Head of caudate nucleus (tissue), 42 donors: ENCODE data around the gene PLA1A.

Experiments used
- DNase-seq, 42 donors: peaks; one replicate each; pipeline versions ENCODE4 v3.0.0 to v3.0.0-alpha.2; 2020 to 2021; ENCODE audit warnings: mixed read lengths in 7 of 42
- intact Hi-C: fragments of 100-400 bp; cut with DNase I; formaldehyde crosslinking; loops from one replicate; pipeline ENCODE4 v1.15.0; 2022

Gene PLA1A

DNA sequence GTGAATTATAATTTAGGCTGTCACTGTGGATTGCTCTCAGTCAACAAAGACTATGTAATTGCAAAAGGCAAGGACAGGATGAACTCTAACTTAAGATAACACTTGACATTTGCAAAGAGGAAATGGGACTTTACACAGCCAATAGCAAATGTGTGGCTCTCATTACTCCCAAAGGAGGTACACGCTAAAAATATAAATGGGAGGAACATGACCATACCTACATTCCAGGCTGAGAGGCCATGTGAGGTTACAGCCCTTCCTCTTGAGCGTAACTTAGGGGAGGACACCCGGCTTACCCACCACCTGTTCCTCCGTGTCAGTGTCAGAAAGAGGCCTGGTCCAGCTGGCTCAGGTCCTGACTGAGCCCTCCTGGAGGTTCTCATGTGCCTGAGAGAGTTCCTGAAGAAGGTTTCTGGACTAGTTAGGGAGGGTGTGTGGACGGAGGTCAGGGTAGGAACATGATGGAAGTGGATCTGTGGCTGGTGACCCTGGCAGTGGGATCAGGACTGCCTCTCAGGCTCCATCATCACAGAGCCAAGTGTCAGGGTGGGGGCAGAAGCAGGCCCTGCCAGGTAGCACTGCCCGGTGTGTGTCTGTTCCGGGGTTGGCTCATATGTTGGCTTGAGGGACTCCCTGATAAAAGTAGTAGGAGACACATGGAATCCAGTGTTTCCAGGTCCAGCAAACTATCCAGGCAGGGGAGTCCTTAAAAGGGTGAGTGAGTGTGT lies 54.8 kb downstream of the PLA1A start:
- DNase-seq = no peak
- intact Hi-C loops = no loop called here

DNA sequence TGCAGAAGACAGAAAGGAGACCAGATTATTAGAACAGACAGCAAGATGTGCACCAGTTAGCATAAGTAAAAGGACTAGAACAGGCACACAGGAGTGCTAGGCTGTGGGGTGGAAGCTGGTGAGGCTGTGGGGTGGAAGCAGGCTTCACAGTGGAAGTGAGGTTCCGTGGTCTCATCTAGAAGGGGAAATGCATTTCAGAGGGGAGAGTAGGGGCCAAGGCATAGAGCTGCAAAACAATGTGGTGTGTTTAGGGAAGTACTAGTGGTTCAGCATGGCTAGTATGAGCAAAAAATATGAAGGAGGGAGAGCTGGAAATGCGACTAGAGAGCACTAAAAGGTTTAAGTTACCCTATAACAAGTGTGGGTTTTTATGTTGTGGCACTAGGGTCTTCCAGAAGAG lies 56.2 kb downstream of the PLA1A start:
- no peak for DNase-seq
- intact Hi-C loops = no loop called here

DNA sequence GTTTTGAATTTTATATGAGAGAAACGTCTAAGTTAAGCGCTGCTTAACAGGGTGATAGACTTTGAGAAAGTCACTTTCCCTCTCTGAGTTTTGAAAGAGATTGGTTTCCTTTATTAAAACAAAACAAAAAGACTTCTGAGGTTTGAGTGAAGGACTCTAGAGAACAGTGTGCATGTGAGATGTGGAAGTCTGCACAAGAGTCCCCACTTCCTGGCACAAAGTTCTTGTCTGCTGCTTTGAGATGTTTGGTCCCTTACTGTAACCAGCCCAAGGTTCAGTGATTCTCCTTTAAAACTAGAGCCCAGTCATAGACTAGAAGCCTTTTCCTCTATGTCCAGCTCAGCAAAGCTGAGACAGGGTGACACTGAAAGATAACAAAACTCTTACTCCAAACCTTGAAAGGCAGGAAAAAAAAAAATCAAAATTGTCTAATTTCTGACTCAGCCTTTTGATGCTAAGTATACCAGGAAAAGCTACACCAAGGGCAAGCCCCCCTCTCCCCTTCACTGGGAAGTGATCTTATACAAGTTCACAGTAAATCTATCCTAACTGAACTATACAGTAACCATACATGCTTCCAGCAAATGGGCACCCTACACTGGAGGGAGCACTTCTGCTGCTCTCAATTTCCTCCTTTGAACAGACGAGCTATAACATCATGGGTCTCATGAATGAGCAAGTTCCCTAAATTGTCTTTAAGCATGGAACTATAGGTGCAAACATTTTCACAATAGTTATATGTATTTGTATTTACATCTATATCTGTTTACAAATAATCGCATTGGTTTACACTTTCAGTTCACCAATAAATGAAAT lies 60.4 kb downstream of the PLA1A start:
- intact Hi-C loops = no loop called here
- DNase-seq = no peak

DNA sequence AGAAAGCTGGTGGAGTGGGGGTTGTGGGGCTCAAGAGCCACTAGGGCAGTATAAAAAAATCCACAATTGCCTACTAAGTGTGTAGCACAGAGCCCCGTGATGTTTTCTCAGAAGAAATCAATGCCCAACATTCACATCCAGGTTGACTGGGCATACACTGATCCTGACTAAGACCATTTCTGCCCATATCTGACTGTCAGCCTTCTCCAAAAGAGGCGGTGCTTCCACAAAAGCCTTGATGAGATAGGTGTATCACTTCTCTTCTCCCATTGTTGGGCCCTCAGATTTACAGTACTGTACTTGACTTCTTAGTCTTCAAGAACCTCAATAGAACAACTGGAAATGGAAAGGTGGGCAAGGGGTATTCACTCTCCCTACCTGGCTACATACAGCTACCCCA lies 61.3 kb downstream of the PLA1A start:
- intact Hi-C loops = no loop called here
- no peak for DNase-seq

DNA sequence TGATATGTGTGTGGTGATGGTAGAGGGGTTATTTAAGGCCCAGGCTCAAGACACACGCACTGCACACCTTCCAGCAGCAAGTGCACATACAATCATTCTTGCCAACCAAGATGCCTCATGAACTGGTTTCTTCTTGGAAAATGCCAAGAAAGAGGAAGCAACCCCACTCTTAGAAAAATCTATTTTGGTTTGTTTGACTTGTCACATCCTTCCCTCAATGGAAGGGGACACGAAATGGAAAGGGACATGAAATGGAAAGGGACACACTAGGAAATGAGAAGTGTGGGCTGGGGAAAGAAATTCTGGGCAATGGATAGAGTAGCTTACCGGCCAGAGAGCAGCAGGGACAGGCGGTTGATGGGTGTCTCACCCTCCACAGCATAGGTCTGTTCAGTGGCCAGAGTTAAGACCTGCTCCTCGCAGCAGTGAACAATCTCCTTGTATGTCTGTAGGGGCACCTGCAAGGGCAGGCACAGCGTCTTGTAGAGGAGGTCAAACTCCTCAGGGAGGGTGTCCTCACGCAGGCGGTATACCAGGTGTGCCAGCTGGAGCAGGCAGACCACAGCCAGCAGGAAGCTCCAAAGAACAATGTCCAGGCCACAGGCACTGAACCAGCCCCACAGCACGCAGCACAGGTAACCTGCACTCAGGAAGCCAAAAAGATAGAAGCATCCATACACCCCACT lies 62.1 kb downstream of the PLA1A start:
- intact Hi-C loops = no loop called here
- no peak for DNase-seq

DNA sequence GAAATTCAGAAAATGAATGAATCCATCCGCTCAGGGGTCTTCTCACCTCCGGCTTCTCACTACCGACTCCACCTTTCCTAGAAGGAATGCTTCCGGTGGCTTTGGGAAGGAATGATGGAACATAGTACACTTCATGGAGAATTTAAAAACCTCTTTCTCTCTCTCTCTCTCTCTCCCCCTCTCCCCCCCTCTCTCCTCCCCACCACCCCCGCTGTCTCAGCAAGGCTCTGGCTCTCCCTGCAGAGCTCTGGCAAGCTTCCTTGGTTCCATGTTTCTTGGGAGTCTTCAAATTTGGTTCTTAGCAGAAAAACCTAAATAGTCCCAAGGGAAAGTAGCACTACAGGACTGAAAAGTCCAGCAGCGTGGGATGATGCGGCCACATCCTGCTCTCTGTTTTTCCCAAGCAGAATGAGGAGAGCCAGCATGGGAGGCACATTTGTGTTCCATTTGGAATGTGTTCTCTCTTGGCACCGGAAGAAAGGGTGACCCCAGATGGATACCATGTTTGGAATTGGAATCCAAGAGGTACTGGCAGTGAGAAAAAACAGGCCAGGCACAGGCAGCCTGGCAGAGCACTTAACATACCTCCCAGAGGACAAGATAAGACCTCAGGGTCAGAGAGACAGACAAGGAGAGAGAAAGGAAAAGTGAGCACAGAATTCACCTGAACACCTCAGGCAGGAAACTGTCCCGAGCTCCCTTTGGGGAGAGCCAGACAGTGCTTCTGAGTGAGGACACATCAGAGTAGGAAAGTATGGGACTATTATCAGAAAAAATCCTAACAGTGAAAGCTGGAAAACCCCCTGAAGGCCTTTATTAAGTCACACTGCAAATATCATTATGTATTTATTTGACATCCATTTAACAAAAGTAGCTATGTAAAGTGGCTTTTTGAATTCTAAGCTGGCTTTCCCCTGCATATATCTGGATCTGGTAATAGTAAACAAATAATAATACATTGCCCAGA lies 63.1 kb downstream of the PLA1A start, which contains the start of gene POPDC2:
POPDC2 (minus strand) TSS at position 116 of the 967 bp plus-strand sequence. CDS start 166 bp downstream, outside the sequence.
- no peak for DNase-seq
- intact Hi-C loops = no loop called here

DNA sequence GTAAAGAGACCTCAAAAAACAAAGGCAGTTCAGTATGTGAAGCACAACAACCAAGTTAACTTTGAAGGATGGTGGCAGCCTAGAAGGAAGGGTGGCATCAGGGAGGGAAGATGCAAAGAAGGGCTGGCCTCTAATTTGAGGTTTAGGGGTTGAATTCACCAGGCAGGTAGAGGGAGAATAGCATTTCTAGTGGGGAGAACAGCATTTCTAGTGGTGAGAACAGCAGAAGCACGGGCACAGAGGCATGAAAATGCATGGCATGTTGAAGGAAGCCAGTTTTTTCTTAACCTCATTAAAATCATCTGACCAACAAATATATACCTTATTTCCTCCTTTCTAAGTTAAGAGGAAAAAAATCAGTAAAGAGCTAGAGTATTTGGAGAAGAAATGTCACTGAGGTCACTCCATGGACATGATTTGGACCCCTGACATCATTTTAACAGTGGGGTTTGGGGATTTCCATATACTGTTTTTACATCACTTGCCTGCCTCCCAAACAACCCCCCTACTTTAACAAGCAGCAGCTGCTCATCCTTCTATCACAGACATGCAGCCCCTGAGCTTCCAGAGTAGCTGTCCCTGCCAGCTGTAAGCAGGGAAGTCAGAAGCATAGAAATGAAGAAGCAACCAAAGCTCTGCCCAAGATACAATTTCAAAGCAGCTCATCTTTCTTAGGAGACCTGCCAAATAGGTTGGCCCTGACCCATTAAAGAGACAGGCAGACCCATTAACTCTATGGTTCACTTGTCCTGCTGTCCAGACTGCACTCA lies 65.1 kb downstream of the PLA1A start:
- intact Hi-C loops = no loop called here
- DNase-seq = no peak

DNA sequence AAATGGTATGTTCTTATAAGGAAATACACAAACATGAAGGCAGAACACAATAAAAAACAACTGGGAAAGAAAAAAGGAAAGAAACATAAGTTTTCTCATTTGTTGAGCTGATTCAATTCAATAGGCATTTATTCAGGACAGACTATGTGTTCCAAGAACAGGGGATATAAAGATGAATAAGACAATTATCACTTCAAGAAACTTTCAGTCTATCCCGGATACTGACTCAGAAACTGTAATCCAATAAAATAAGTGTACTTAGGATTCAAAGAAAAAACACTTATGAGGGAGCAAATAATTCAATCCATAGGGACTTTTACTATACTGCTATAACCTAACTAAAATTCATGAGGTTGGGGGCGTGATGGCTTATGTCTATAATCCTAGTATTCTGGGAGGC lies 66.2 kb downstream of the PLA1A start:
- DNase-seq = no peak
- intact Hi-C loops = no loop called here

DNA sequence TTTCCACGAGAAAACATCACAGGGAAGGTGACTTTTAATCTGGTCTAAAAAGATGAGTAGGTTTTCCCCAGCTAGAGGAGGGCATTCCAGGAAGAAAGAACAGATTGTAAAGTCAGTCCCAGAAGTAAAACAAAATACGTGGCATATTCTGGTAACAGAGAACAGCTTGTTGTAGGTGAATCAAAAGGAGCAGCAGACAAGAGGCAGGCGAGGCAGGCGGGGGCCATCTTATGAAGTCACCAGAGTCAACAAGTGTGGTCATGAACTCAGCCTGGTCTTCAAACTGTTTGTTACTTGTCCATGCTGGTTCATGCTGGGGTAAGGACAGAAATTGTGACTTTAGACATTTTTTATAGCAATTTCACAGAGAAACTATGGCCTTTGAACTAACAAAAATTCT lies 66.7 kb downstream of the PLA1A start:
- no peak for DNase-seq
- intact Hi-C loops = no loop called here

DNA sequence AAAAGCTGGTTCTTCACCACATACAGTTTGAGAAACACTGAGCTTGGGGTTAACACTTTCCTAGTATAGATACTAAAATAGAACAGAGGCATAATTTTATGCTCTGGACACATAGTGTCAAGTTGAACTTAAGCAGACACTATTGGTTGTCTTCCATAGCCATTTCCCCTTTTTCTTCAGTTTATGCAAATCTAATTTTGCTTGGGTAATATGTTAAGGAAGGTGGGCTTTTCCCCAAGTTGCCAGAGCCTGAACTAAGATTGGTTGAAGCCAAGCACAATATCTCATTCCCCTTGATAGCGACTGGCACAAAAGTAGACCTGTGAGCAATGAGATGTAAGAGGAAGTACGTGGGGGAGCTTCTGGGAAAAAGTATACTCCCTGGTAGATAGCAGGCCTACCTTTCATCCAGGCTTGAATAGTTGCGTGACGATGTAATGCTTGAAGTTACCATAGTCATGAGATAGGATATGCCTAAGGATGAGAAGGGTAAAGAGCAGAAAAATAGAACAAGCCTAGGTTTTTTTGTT lies 67.2 kb downstream of the PLA1A start:
- no peak for DNase-seq
- intact Hi-C loops = no loop called here

DNA sequence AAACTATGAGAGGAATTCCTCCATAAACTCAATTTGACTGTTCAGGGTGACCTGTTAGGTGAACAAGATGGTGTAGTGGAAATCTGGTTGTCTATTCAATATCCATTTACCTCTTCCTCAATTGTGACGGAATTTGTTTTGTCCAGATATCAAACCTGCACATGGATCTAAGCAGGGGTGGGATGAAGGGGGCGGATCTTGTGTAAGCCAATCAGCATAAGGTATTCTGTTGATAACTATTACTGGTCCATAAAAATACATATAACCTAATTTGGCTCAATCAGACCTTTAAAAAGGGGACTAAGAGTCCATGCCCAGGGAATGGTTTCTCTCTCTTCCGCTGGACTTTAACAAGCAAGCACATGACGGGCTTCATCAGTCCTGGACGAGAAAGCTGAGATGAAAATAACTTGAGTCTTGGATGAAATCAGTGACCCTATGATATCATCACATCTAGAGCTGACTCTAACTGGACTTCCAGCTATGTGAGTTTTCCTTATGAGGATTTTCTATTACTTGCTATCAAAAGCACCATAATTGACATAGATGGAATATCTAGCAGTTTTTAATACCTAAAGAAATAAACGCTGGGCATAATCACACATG lies 68.4 kb downstream of the PLA1A start:
- intact Hi-C loops = no loop called here
- DNase-seq = no peak

DNA sequence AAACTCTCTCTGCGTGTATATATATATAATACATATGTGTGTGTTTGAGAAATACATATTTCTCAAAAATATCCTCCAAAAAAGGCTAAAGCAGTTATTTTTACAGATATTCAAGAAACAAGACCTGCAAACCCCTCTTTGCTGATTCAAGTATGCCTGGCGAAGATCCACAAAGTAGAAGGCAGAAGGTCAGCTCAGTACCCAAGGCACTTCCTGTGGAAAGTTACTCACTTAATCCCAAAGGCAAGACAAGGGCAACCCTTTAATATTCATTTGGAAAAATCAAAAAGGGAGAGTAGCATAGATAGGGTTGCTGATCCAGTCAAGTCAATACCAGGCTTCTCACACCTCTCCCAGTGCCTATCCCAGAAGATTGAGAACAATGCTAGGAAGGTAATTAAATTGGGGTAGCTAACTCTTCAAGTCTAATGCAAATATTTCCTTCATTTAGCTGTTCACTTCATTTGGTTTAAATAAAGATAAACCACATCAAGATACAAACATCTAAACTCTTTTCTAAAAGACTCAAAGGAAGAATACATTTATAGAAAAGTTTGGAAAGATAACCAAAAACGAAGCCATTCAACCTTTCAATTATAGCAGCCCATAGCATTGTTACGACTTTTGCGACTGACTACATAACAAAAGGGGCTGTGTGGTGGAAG lies 72.4 kb downstream of the PLA1A start:
- no peak for DNase-seq
- intact Hi-C loops = loop anchor here (10.0 kb wide), 1 partner anchor 205 kb away; the partner anchor contains the start of genes POGLUT1 and TMEM39A

DNA sequence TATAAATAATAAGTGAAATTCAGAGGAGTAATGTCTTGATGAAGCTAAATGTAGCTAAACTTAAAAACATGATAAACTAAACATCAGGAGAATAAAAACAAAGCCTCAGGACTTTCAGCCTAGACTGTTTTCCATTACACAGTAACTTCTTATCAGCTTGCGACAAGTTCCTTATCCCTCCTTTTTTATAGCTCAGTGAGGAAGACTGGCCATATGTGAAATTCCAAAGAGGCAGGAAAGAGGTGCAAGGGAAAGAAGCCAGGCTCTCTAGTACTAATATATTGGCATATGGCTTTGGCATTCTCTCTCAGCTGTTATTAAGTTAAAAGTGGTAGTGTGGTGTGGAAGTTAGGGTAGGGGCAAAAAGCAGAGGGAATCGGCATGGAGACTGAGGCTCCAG lies 75.1 kb downstream of the PLA1A start:
- intact Hi-C loops = loop anchor here (10.0 kb wide), 1 partner anchor 208 kb away; the partner anchor contains the start of genes POGLUT1 and TMEM39A

DNA sequence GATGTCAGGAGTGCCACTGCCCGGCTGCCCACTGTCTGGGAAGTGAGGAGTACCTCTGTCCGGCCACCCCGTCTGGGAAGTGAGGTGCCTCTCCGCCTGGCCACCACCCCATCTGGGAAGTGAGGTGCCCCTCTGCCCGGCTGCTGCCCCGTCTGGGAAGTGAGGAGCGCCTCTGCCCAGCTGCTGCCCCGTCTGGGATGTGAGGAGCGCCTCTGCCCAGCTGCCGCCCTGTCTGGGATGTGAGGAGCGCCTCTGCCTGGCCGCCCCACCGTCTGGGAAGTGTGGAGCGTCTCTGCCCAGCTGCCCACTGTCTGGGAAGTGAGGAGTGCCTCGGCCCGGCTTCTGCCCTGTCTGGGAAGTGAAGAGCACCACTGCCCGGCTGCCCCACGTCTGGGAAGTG lies 76.2 kb downstream of the PLA1A start:
- no peak for DNase-seq
- intact Hi-C loops = loop anchor here (10.0 kb wide), 1 partner anchor 209 kb away; the partner anchor contains the start of genes POGLUT1 and TMEM39A

More for the DNA sequence above, 75.1 kb downstream of the PLA1A start:
- DNase-seq = no peak

DNA sequence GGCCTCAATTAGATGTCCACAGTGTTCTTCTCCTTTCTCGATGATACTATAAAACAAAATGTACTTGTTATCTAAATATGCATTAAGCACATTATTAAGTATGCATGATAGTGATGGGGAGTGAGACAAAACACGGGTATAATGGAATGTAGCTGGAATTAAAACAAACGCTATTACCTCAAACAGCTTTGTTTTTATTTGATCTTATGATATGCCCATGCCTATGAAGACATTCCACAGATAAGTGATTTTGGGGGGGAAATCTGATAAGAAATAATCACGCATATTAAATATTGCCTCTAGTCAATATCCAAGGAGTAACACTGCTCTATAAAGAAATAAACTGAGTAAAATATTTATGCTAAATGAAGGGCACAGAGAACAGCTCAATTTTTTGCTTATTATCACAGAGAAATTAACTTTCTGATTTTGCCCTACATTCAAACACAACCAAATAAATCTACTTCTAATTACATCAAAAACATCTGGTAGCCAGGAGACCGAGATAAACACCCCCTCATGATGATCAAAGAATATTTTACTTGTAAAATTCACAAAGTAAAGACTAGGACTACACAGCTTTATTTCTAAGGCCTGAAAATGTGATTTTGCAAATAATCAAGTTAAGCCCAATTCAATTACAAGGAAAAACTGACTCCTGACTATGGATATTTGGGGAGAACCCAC lies 77.6 kb downstream of the PLA1A start:
- no peak for DNase-seq
- intact Hi-C loops = loop anchor here (10.0 kb wide), 1 partner anchor 211 kb away; the partner anchor contains the start of genes POGLUT1 and TMEM39A

DNA sequence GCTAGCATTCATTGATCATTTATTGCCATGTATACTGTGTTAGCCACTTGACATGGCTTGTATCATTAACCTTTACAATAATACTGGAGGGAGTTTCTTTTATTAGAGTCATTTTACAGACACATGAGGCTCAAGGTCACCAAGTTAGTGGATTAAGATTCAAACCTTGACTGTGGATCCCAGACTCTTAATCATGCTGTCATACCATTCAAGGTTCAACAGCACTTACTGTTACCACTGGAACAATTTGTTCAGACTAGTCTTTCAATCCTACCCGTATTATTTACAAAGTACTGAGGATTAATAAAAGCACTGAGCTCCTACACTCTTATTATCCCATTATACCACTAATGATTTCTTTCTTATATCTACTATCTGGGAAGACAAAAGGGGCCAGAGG lies 78.3 kb downstream of the PLA1A start:
- DNase-seq = no peak
- intact Hi-C loops = loop anchor here (10.0 kb wide), 1 partner anchor 211 kb away; the partner anchor contains the start of genes POGLUT1 and TMEM39A
